GM15510 (cell line): ENCODE measurements around the gene NUP188.

Experiments
- POLR2A ChIP-seq: IDR thresholded peaks from 3 replicates; pipeline ENCODE4 v1.6.1; 2011; ENCODE audit warnings: borderline replicate concordance; ENCODE audit not compliant: insufficient read length; ENCODE audit errors: extremely low read depth

NUP188 gene

GRCh38 chr9:129006328-129007034 lies 59.0 kb downstream of the NUP188 start:
- no peak for TF ChIP-seq POLR2A

GRCh38 chr9:129007035-129007765 lies 59.7 kb downstream of the NUP188 start:
- TF ChIP-seq POLR2A, result no peak

- no peak for TF ChIP-seq POLR2A
Measured at GRCh38 chr9:129007766-129008468, 60.4 kb downstream of the NUP188 start.

GRCh38 chr9:129008469-129008965 lies 61.0 kb downstream of the NUP188 start:
- no peak for TF ChIP-seq POLR2A

- TF ChIP-seq POLR2A, result no peak
Measured at GRCh38 chr9:129008986-129009583, 61.6 kb downstream of the NUP188 start.

GRCh38 chr9:129009584-129010141 lies 62.2 kb downstream of the NUP188 start:
- no peak for TF ChIP-seq POLR2A

GRCh38 chr9:129010267-129010975 lies 62.9 kb downstream of the NUP188 start:
- no peak for TF ChIP-seq POLR2A

GRCh38 chr9:129011170-129011569 lies 63.7 kb downstream of the NUP188 start:
- no peak for TF ChIP-seq POLR2A

GRCh38 chr9:129011761-129012181 lies 64.3 kb downstream of the NUP188 start:
- TF ChIP-seq POLR2A, result no peak

GRCh38 chr9:129012343-129012742 lies 64.8 kb downstream of the NUP188 start:
- no peak for TF ChIP-seq POLR2A

GRCh38 chr9:129012893-129013448 lies 65.5 kb downstream of the NUP188 start:
- TF ChIP-seq POLR2A, result no peak

GRCh38 chr9:129013674-129014073 lies 66.2 kb downstream of the NUP188 start:
- TF ChIP-seq POLR2A, result no peak

GRCh38 chr9:129014124-129014523 lies 66.6 kb downstream of the NUP188 start:
- no peak for TF ChIP-seq POLR2A

GRCh38 chr9:129014608-129015007 lies 67.1 kb downstream of the NUP188 start:
- TF ChIP-seq POLR2A, result no peak
